ENCODE data around the gene NPAS2.

GRCh38 chr2:100903534-100904258 lies 83.8 kb downstream of the NPAS2 start:
- TF ChIP-seq CTCF (IDR thresholded peaks at IDR 0.05) (no peak), EZH2phosphoT487 (IDR thresholded peaks at IDR 0.05) (no peak)
